K562 (cell line): ENCODE measurements around the gene C1orf116. TPM values are rescaled to one million over a fixed set of nuclear protein-coding genes. Genes with fewer than 3 reads are reported as not detected.
A peak's percentile ranks its signal among the peaks of the same experiment; 100 is the strongest.

ENCODE experiments used
- ATF1 ChIP-seq, 2 experiments: fragments of 450-650 bp in 1 of 2; IDR thresholded peaks; 2 replicates each; pipeline ENCODE4 v1.6.1; 2016; ENCODE audit warnings: missing compliant biosample characterization in 1 of 2, missing genetic modification characterization in 1 of 2
- BHLHE40 ChIP-seq: IDR thresholded peaks from 2 replicates; pipeline ENCODE4 v1.6.1; 2011; ENCODE audit warnings: low read length, improper control_type of control experiment
- CREB1 ChIP-seq, 2 experiments: sonication (generic) in 1 of 2; formaldehyde crosslinking in 1 of 2; IDR thresholded peaks; 2 replicates each; pipeline versions ENCODE4 v1.6.1 to v1.8.0; 2012 to 2022; ENCODE audit warnings: inconsistent platforms in 1 of 2, mild to moderate bottlenecking in 1 of 2, missing genetic modification reagents in 1 of 2, moderate library complexity in 1 of 2
- DDX20 ChIP-seq: fragments of 450-650 bp; IDR thresholded peaks from 2 replicates; pipeline ENCODE4 v1.6.1; 2016; ENCODE audit warnings: missing genetic modification characterization, low read depth, mild to moderate bottlenecking, missing compliant biosample characterization, moderate library complexity
- E2F4 ChIP-seq: sonication (generic); formaldehyde crosslinking; IDR thresholded peaks from 2 replicates; pipeline ENCODE4 v1.8.0; 2022; ENCODE audit warnings: mild to moderate bottlenecking, low read depth, missing genetic modification reagents
- FIP1L1 ChIP-seq: fragments of 200-400 bp; formaldehyde crosslinking; IDR thresholded peaks from 2 replicates; pipeline ENCODE4 v1.6.1; 2018; ENCODE audit warnings: mild to moderate bottlenecking, low read depth, low read length; ENCODE audit not compliant: poor library complexity, severe bottlenecking
- FOS ChIP-seq: IDR thresholded peaks from 3 replicates; pipeline ENCODE4 v1.6.1; 2011; ENCODE audit not compliant: insufficient read length; ENCODE audit errors: extremely low read depth
- HMGN3 ChIP-seq: IDR thresholded peaks from 2 replicates; pipeline ENCODE4 v1.6.1; 2011; ENCODE audit warnings: borderline replicate concordance, low read depth, mild to moderate bottlenecking, mixed read lengths, low read length; ENCODE audit not compliant: insufficient read length; ENCODE audit errors: extremely low read depth
- KAT7 ChIP-seq: sonication (generic); formaldehyde crosslinking; IDR thresholded peaks from 2 replicates; pipeline ENCODE4 v1.8.0; 2022; ENCODE audit warnings: missing genetic modification reagents, mild to moderate bottlenecking, borderline replicate concordance
- NCOR1 ChIP-seq: fragments of 450-650 bp; IDR thresholded peaks from 2 replicates; pipeline ENCODE4 v1.6.1; 2016; ENCODE audit warnings: mild to moderate bottlenecking, moderate library complexity
- NFRKB ChIP-seq: fragments of 450-650 bp; IDR thresholded peaks from 2 replicates; pipeline ENCODE4 v1.6.1; 2016; ENCODE audit warnings: low read depth
- NFXL1 ChIP-seq: fragments of 450-650 bp; formaldehyde crosslinking; IDR thresholded peaks from 2 replicates; pipeline ENCODE4 v1.4.0; 2021; ENCODE audit warnings: mild to moderate bottlenecking
- NFYB ChIP-seq: IDR thresholded peaks from 2 replicates; pipeline ENCODE4 v1.6.1; 2011; ENCODE audit warnings: mild to moderate bottlenecking, moderate library complexity; ENCODE audit not compliant: insufficient read length; ENCODE audit errors: extremely low read depth
- OTX1 ChIP-seq: fragments of 450-650 bp; formaldehyde crosslinking; IDR thresholded peaks from 2 replicates; pipeline ENCODE4 v1.4.0; 2022; ENCODE audit warnings: mild to moderate bottlenecking
- PATZ1 ChIP-seq: fragments of 250-450 bp; sonication (Bioruptor Pico); IDR thresholded peaks from 2 replicates; pipeline ENCODE4 v1.5.0; 2020; ENCODE audit warnings: mild to moderate bottlenecking, borderline replicate concordance
- RBM34 ChIP-seq: fragments of 200-400 bp; formaldehyde crosslinking; IDR thresholded peaks from 2 replicates; pipeline ENCODE4 v1.6.1; 2018; ENCODE audit warnings: low read length, borderline replicate concordance; ENCODE audit not compliant: insufficient read depth
- TGIF2 ChIP-seq: sonication (generic); formaldehyde crosslinking; IDR thresholded peaks from 2 replicates; pipeline ENCODE4 v1.8.1; 2022; ENCODE audit warnings: mild to moderate bottlenecking, missing genetic modification reagents, moderate library complexity
- THRB ChIP-seq: fragments of 450-650 bp; formaldehyde crosslinking; conservative IDR thresholded peaks from 2 replicates; pipeline ENCODE4 v1.4.0; 2022; ENCODE audit warnings: mild to moderate bottlenecking, missing genetic modification characterization
- ZNF551 ChIP-seq: fragments of 250-450 bp; sonication (Bioruptor Pico); IDR thresholded peaks from 2 replicates; pipeline ENCODE4 v1.5.0; 2021; ENCODE audit warnings: mild to moderate bottlenecking, moderate library complexity
- ZNF644 ChIP-seq: fragments of 200-800 bp; sonication (Bioruptor generic); IDR thresholded peaks from 2 replicates; pipeline ENCODE4 v1.6.1; 2016; ENCODE audit warnings: low read depth, missing genetic modification characterization, missing compliant biosample characterization
- ZNF655 ChIP-seq: fragments of 250-450 bp; sonication (Bioruptor Pico); IDR thresholded peaks from 2 replicates; pipeline ENCODE4 v1.5.0; 2021
- polyA plus RNA-seq, 8 experiments: library from polyadenylated mRNA; depleted of rRNA in 4 of 8; stranded (reverse) in 5 of 8; unstranded in 3 of 8; fragments of >200 nt; fragmentation: Nextera tagmentation in 2 of 8; fragmentation: Illumina TruSeq in 1 of 8; extraction: Ambion mirVana in 2 of 8; extraction: Trizol in 1 of 8; gene quantifications; 2 replicates each; pipeline versions ENCODE4 v1.2.1 to v1.2.3, GENCODE V29; 2011 to 2014; ENCODE audit warnings: inconsistent platforms in 1 of 8, missing spikeins in 1 of 8
- total RNA-seq, 7 experiments: library from RNA; depleted of rRNA in 6 of 7; stranded (reverse); fragments of >200 nt in 6 of 7; fragmentation: Illumina TruSeq in 2 of 7; extraction: Trizol in 2 of 7; gene quantifications; 2 replicates each; pipeline versions ENCODE4 v1.2.1 to v1.2.3, GENCODE V29; 2011 to 2021; ENCODE audit warnings: low replicate concordance in 1 of 7

C1orf116 gene
- total and polyA plus RNA-seq, 9 of the 15 experiments (the other 6 are each of a cell fraction or from before 2014, with no cell fraction given): 0.62 to 3.0 (median 0.95) TPM

GRCh38 chr1:207004931-207005830 lies 27.4 kb downstream of the C1orf116 start (continued):
- TF ChIP-seq PATZ1 (no peak), ATF1 (CRISPR knock-in tag; IDR thresholded peaks at IDR 0.05) (no peak), ATF1 (tag; IDR thresholded peaks at IDR 0.05) (no peak), E2F4 (CRISPR knock-in tag) (no peak), FIP1L1 (no peak), KAT7 (no peak), ZNF655 (CRISPR knock-in tag) (0 out of 2 replicates have a peak, but pooled peaks have one; percentile 21), ZNF644 (tag) (no peak), TGIF2 (CRISPR knock-in tag) (no peak), ZNF551 (no peak), FOS (no peak), THRB (CRISPR knock-in tag) (0 out of 2 replicates have a peak, but pooled peaks have one; percentile 14), OTX1 (CRISPR knock-in tag) (no peak), HMGN3 (no peak), BHLHE40 (no peak), NFRKB (0 out of 2 replicates have a peak, but pooled peaks have one; percentile 54), NFYB (no peak), NFXL1 (no peak), NCOR1 (no peak), CREB1 (IDR thresholded peaks at IDR 0.05) (no peak), CREB1 (CRISPR knock-in tag; IDR thresholded peaks at IDR 0.05) (0 out of 2 replicates have a peak, but pooled peaks have one; percentile 30), RBM34 (no peak), DDX20 (tag) (no peak)
